A673 (cell line): ENCODE results near the gene INPP4A. TPM values are rescaled to one million over a fixed set of nuclear protein-coding genes. Genes with fewer than 3 reads are reported as not detected.

ENCODE experiments used
- BruUV-seq: library from RNA; stranded (reverse); fragments of 400-500 nt; replicated peaks from 2 replicates; lab custom pipeline; 2021; lab: Mats Ljungman, UMichigan
- CTCF ChIA-PET: fragments of 300-600 bp; sonication (Branson Sonifier 250); formaldehyde crosslinking; loops from one replicate; lab custom pipeline; 2022; ENCODE audit warnings: antibody characterized with exemption; lab: Charles Lee
- POLR2A ChIA-PET: fragments of 300-600 bp; sonication (Branson Sonifier 250); formaldehyde crosslinking; loops from one replicate; lab custom pipeline; 2022; ENCODE audit warnings: antibody characterized with exemption; ENCODE audit not compliant: low non-redundant PET; lab: Charles Lee
- DNase-seq: peaks from one replicate; pipeline ENCODE4 v3.0.0-alpha.2; 2015; ENCODE audit warnings: low spot score
- H3K27ac ChIP-seq: fragments of 200-600 bp; sonication (generic); 2 replicates; pipeline ENCODE4 v1.5.1; 2016; ENCODE audit warnings: mixed run types, low read depth, mild to moderate bottlenecking, mixed read lengths, antibody characterized with exemption, low read length; ENCODE audit not compliant: poor library complexity, severe bottlenecking
- H3K27me3 ChIP-seq: fragments of 200-600 bp; sonication (generic); replicated peaks from 2 replicates; pipeline ENCODE4 v1.6.1; 2017; ENCODE audit warnings: mixed run types, low read depth, mild to moderate bottlenecking, mixed read lengths, antibody characterized with exemption, low read length; ENCODE audit not compliant: insufficient read depth, poor library complexity
- H3K36me3 ChIP-seq: fragments of 200-600 bp; sonication (generic); 2 replicates; pipeline ENCODE4 v1.6.1; 2016; ENCODE audit warnings: mixed run types, mild to moderate bottlenecking, mixed read lengths, antibody characterized with exemption, low read length; ENCODE audit not compliant: insufficient read depth, poor library complexity, severe bottlenecking
- H3K4me1 ChIP-seq: fragments of 200-600 bp; sonication (generic); 2 replicates; pipeline ENCODE4 v1.6.1; 2017; ENCODE audit warnings: mixed run types, mild to moderate bottlenecking, mixed read lengths, antibody characterized with exemption, low read length; ENCODE audit not compliant: insufficient read depth, poor library complexity, severe bottlenecking
- H3K4me3 ChIP-seq: fragments of 200-600 bp; sonication (generic); 2 replicates; pipeline ENCODE4 v1.5.1; 2016; ENCODE audit warnings: low read depth, mixed run types, mild to moderate bottlenecking, mixed read lengths, low read length; ENCODE audit not compliant: poor library complexity, severe bottlenecking
- H3K9me3 ChIP-seq: fragments of 200-600 bp; sonication (generic); 2 replicates; pipeline ENCODE4 v1.6.1; 2016; ENCODE audit warnings: mixed run types, low read depth, mild to moderate bottlenecking, mixed read lengths, antibody characterized with exemption, low read length; ENCODE audit not compliant: poor library complexity, severe bottlenecking
- EZH2 ChIP-seq: fragments of 200-600 bp; sonication (generic); IDR thresholded peaks from 2 replicates; pipeline ENCODE4 v1.6.1; 2017; ENCODE audit warnings: borderline replicate concordance, low read depth, mild to moderate bottlenecking, mixed read lengths, antibody characterized with exemption, low read length; ENCODE audit not compliant: poor library complexity, severe bottlenecking
- intact Hi-C: fragments of 100-400 bp; cut with micrococcal nuclease; formaldehyde crosslinking; loops from one replicate; pipeline ENCODE4 v1.10.0; 2022; ENCODE audit not compliant: unreplicated experiment
- total RNA-seq: library from RNA; stranded (reverse); gene quantifications from 2 replicates; pipeline ENCODE4 v1.2.3, GENCODE V29; 2021
- TF ChIP-seq, protein P1 (sequence below): fragments of 300-800, 200-600 bp; sonication (generic); conservative IDR thresholded peaks from 2 replicates; pipeline ENCODE4 v1.5.1; 2017; ENCODE audit warnings: low read depth, mild to moderate bottlenecking, antibody characterized with exemption, low read length, moderate library complexity, mixed read lengths

INPP4A gene
- total RNA-seq, 1 experiment from 2014 or later = 33.5 TPM

- Histone ChIP-seq H3K4me1 (peaks cover 9% of the 10 kb centered on the region), H3K9me3 (no peaks in the 10 kb centered on the region), H3K27me3 (no peaks in the 10 kb centered on the region), H3K4me3 (no peak overlapping the region), H3K36me3 (no peaks in the 10 kb centered on the region), H3K27ac (no peak overlapping the region)
- no peak for TF ChIP-seq EZH2
- TF ChIP-seq, protein P1, sequence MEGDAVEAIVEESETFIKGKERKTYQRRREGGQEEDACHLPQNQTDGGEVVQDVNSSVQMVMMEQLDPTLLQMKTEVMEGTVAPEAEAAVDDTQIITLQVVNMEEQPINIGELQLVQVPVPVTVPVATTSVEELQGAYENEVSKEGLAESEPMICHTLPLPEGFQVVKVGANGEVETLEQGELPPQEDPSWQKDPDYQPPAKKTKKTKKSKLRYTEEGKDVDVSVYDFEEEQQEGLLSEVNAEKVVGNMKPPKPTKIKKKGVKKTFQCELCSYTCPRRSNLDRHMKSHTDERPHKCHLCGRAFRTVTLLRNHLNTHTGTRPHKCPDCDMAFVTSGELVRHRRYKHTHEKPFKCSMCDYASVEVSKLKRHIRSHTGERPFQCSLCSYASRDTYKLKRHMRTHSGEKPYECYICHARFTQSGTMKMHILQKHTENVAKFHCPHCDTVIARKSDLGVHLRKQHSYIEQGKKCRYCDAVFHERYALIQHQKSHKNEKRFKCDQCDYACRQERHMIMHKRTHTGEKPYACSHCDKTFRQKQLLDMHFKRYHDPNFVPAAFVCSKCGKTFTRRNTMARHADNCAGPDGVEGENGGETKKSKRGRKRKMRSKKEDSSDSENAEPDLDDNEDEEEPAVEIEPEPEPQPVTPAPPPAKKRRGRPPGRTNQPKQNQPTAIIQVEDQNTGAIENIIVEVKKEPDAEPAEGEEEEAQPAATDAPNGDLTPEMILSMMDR = no peak
- intact Hi-C loops = no loop called here
- DNase-seq = no peak
- no TSS peak for BruUV-seq
- CTCF ChIA-PET = no interaction called here
- POLR2A ChIA-PET = no interaction called here
These were observed 60.7 kb downstream of the INPP4A start for GRCh38 chr2:98505311-98505808.

- ChIA-PET POLR2A (no interaction called here), CTCF (no interaction called here)
- Histone ChIP-seq H3K27ac (no peak overlapping the region), H3K36me3 (no peaks in the 10 kb centered on the region), H3K4me1 (peaks cover 9% of the 10 kb centered on the region), H3K27me3 (no peaks in the 10 kb centered on the region), H3K9me3 (no peaks in the 10 kb centered on the region), H3K4me3 (no peak overlapping the region)
- intact Hi-C loops = no loop called here
- TF ChIP-seq, protein P1 = no peak
- no peak for TF ChIP-seq EZH2
- no peak for DNase-seq
- no TSS peak for BruUV-seq
These were observed 61.5 kb downstream of the INPP4A start for GRCh38 chr2:98505971-98506664.

DNA sequence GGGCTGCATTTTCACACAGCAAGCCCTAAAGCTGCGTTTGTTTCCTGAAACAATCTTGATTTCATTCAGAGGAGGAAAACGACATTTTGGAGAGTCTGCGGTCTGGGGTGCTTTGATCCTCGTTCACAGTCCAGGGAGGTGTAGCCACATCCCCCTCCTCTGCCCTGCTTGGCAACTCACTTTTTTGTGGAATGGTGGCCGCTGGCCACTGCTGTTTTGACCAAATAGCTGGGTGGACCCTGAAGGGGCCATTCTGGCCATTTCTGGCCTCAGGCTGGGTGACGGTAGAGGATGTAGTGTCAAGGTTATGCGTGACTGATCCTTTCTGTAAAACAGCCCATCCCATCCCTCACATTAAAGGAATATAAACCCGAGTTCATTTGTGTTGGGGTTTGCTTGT, 62.2 kb downstream of the INPP4A start:
- Histone ChIP-seq H3K27ac (no peak overlapping the region), H3K4me3 (no peak overlapping the region), H3K36me3 (no peaks in the 10 kb centered on the region), H3K4me1 (peaks cover 9% of the 10 kb centered on the region), H3K27me3 (no peaks in the 10 kb centered on the region), H3K9me3 (no peaks in the 10 kb centered on the region)
- intact Hi-C loops = no loop called here
- no TSS peak for BruUV-seq
- ChIA-PET CTCF (no interaction called here), POLR2A (no interaction called here)
- DNase-seq = no peak
- no peak for TF ChIP-seq EZH2
- TF ChIP-seq, protein P1 = no peak
